ENCODE measurements around the gene HPD.
"Not testable (repeated sequence)": the region's sequence is repeated elsewhere in the genome, so short reads cannot be mapped to it uniquely, and the experiment has no call there.

HPD gene

GRCh38 chr12:121893961-121894460, 35.4 kb upstream of the HPD start:
- DNase-seq (ENCODE audit: low read depth in 2 of 2): peak; percentile 73
- no peak overlapping the region for H3K4me3 ChIP-seq (replicated peaks in 1 of 2; ENCODE audit: low read depth in 2 of 2, low read length in 2 of 2)

GRCh38 chr12:121892673-121893561, 34.3 kb upstream of the HPD start:
- no peak overlapping the region for H3K4me3 ChIP-seq (replicated peaks in 1 of 2; ENCODE audit: low read depth in 2 of 2, low read length in 2 of 2)
- DNase-seq (ENCODE audit: low read depth in 2 of 2): no peak
- no peak for TF ChIP-seq CTCF (IDR thresholded peaks at IDR 0.05; ENCODE audit: low read depth, low read length)

More at GRCh38 chr12:121893961-121894460, 35.4 kb upstream of the HPD start:
- no peak for TF ChIP-seq CTCF (IDR thresholded peaks at IDR 0.05; ENCODE audit: low read depth, low read length)

- not testable (repeated sequence) for DNase-seq (ENCODE audit: low read depth in 2 of 2)
These were observed 31.0 kb upstream of the HPD start for GRCh38 chr12:121889661-121890060.

GRCh38 chr12:121889274-121889624, 30.6 kb upstream of the HPD start:
- no peak for TF ChIP-seq CTCF (IDR thresholded peaks at IDR 0.05; ENCODE audit: low read depth, low read length)
- peak overlapping the region; percentile 91 to 99 for H3K4me3 ChIP-seq (replicated peaks in 1 of 2; ENCODE audit: low read depth in 2 of 2, low read length in 2 of 2)
- no peak for DNase-seq (ENCODE audit: low read depth in 2 of 2)

More at GRCh38 chr12:121889661-121890060, 31.0 kb upstream of the HPD start:
- H3K4me3 ChIP-seq (replicated peaks in 1 of 2; ENCODE audit: low read depth in 2 of 2, low read length in 2 of 2): peak overlapping the region; percentile 91 to 99

GRCh38 chr12:121888478-121889273, 30.0 kb upstream of the HPD start, which contains the start of gene PSMD9:
TSS of gene PSMD9 (plus strand) at chr12:121888790. CDS start at chr12:121888857, 67 bp downstream.
- TF ChIP-seq CTCF (IDR thresholded peaks at IDR 0.05; ENCODE audit: low read depth, low read length): peak; percentile 82
- peak; percentile 98 to 99 for DNase-seq (ENCODE audit: low read depth in 2 of 2)
- H3K4me3 ChIP-seq (replicated peaks in 1 of 2; ENCODE audit: low read depth in 2 of 2, low read length in 2 of 2): peak within 1 kb of the TSS; percentile 91 to 99

GRCh38 chr12:121888083-121888477, 29.4 kb upstream of the HPD start:
- no peak for DNase-seq (ENCODE audit: low read depth in 2 of 2)
- TF ChIP-seq CTCF (IDR thresholded peaks at IDR 0.05; ENCODE audit: low read depth, low read length): no peak
- peak overlapping the region; percentile 46 to 91 for H3K4me3 ChIP-seq (replicated peaks in 1 of 2; ENCODE audit: low read depth in 2 of 2, low read length in 2 of 2)

GRCh38 chr12:121885129-121885528, 26.5 kb upstream of the HPD start:
- not testable (repeated sequence) for H3K4me3 ChIP-seq (replicated peaks in 1 of 2; ENCODE audit: low read depth in 2 of 2, low read length in 2 of 2)

More at GRCh38 chr12:121885129-121885528, 26.5 kb upstream of the HPD start:
- DNase-seq (ENCODE audit: low read depth in 2 of 2): peak in 1 of 2 donors; percentile 67
